Activated CD4-positive, CD25-positive, alpha-beta regulatory T cell (primary cell): ENCODE measurements around the gene COX17.

ENCODE experiments used
- DNase-seq, 4 experiments: peaks; one replicate each; lab custom pipeline; 2025; lab: John Stamatoyannopoulos, UW

The COX17 gene

GRCh38 chr3:119673875-119674274, 3.3 kb downstream of the COX17 start:
- DNase-seq, result no peak

- no peak for DNase-seq
Observed at GRCh38 chr3:119672776-119673175, 4.4 kb downstream of the COX17 start.

DNA sequence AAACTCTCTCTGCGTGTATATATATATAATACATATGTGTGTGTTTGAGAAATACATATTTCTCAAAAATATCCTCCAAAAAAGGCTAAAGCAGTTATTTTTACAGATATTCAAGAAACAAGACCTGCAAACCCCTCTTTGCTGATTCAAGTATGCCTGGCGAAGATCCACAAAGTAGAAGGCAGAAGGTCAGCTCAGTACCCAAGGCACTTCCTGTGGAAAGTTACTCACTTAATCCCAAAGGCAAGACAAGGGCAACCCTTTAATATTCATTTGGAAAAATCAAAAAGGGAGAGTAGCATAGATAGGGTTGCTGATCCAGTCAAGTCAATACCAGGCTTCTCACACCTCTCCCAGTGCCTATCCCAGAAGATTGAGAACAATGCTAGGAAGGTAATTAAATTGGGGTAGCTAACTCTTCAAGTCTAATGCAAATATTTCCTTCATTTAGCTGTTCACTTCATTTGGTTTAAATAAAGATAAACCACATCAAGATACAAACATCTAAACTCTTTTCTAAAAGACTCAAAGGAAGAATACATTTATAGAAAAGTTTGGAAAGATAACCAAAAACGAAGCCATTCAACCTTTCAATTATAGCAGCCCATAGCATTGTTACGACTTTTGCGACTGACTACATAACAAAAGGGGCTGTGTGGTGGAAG, 7.2 kb downstream of the COX17 start:
- no peak for DNase-seq

DNA sequence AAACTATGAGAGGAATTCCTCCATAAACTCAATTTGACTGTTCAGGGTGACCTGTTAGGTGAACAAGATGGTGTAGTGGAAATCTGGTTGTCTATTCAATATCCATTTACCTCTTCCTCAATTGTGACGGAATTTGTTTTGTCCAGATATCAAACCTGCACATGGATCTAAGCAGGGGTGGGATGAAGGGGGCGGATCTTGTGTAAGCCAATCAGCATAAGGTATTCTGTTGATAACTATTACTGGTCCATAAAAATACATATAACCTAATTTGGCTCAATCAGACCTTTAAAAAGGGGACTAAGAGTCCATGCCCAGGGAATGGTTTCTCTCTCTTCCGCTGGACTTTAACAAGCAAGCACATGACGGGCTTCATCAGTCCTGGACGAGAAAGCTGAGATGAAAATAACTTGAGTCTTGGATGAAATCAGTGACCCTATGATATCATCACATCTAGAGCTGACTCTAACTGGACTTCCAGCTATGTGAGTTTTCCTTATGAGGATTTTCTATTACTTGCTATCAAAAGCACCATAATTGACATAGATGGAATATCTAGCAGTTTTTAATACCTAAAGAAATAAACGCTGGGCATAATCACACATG, 11.1 kb downstream of the COX17 start:
- DNase-seq, result no peak

- DNase-seq, result no peak
Observed at GRCh38 chr3:119664850-119665379, 12.3 kb downstream of the COX17 start.

DNA sequence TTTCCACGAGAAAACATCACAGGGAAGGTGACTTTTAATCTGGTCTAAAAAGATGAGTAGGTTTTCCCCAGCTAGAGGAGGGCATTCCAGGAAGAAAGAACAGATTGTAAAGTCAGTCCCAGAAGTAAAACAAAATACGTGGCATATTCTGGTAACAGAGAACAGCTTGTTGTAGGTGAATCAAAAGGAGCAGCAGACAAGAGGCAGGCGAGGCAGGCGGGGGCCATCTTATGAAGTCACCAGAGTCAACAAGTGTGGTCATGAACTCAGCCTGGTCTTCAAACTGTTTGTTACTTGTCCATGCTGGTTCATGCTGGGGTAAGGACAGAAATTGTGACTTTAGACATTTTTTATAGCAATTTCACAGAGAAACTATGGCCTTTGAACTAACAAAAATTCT, 12.8 kb downstream of the COX17 start:
- DNase-seq, result no peak

GRCh38 chr3:119663885-119664284, 13.3 kb downstream of the COX17 start:
- no peak for DNase-seq

- DNase-seq, result no peak
Observed at GRCh38 chr3:119662604-119663373, 14.4 kb downstream of the COX17 start.

- DNase-seq, result no peak
Observed at GRCh38 chr3:119660474-119661440, 16.4 kb downstream of the COX17 start, which contains the start of gene POPDC2. Gene POPDC2 (minus strand): TSS chr3:119660589. CDS start chr3:119660423, 166 bp downstream.

DNA sequence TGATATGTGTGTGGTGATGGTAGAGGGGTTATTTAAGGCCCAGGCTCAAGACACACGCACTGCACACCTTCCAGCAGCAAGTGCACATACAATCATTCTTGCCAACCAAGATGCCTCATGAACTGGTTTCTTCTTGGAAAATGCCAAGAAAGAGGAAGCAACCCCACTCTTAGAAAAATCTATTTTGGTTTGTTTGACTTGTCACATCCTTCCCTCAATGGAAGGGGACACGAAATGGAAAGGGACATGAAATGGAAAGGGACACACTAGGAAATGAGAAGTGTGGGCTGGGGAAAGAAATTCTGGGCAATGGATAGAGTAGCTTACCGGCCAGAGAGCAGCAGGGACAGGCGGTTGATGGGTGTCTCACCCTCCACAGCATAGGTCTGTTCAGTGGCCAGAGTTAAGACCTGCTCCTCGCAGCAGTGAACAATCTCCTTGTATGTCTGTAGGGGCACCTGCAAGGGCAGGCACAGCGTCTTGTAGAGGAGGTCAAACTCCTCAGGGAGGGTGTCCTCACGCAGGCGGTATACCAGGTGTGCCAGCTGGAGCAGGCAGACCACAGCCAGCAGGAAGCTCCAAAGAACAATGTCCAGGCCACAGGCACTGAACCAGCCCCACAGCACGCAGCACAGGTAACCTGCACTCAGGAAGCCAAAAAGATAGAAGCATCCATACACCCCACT, 17.5 kb downstream of the COX17 start:
- no peak for DNase-seq

DNA sequence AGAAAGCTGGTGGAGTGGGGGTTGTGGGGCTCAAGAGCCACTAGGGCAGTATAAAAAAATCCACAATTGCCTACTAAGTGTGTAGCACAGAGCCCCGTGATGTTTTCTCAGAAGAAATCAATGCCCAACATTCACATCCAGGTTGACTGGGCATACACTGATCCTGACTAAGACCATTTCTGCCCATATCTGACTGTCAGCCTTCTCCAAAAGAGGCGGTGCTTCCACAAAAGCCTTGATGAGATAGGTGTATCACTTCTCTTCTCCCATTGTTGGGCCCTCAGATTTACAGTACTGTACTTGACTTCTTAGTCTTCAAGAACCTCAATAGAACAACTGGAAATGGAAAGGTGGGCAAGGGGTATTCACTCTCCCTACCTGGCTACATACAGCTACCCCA, 18.2 kb downstream of the COX17 start:
- DNase-seq, result no peak

GRCh38 chr3:119657887-119658702, 19.1 kb downstream of the COX17 start:
- DNase-seq, result no peak

GRCh38 chr3:119653876-119654275, 23.3 kb downstream of the COX17 start:
- no peak for DNase-seq

- DNase-seq, result no peak
Observed at GRCh38 chr3:119652306-119653033, 24.7 kb downstream of the COX17 start.

- DNase-seq, result no peak
Observed at GRCh38 chr3:119649761-119650160, 27.4 kb downstream of the COX17 start.

GRCh38 chr3:119647843-119648575, 29.2 kb downstream of the COX17 start:
- DNase-seq, result no peak

GRCh38 chr3:119647171-119647570, 30.0 kb downstream of the COX17 start:
- DNase-seq, result no peak

- DNase-seq, result no peak
Observed at GRCh38 chr3:119645813-119646212, 31.4 kb downstream of the COX17 start.

DNA sequence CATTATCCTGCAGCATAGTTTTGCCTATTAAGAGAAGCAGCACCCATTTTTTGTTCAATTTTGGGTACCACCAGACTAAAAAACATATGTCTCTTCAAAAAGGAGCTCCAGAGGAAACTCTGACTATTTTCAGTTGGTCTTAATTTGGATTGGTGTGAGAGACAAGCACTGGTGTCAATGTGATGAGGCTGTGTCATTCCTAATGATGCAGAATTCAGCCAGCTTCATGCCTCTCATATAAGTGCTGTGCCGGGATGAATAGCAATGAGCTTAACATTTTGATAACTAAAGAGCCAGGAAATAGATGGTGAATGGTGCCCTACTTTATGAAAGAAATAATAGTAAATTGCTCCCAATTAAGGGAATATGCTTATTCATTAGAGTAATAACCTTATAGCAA, 32.7 kb downstream of the COX17 start:
- no peak for DNase-seq
